ENCODE measurements around the gene ZNF558. TPM values are rescaled to one million over a fixed set of nuclear protein-coding genes. Genes with fewer than 3 reads are reported as not detected.

ZNF558 gene
- total RNA-seq, 1 donor from 2014 or later = 35.6 TPM

Other genes with a start within 250 kb of the ZNF558 start
- gene ADAMTS10, start 221.6 kb downstream of the ZNF558 start, total RNA-seq = 86.5 and 96.2 TPM in 2 replicates
- gene NFILZ, start 201.7 kb downstream of the ZNF558 start, total RNA-seq = not detected in 2 replicates
- not detected in 2 replicates for gene ACTL9, start 133.5 kb downstream of the ZNF558 start, total RNA-seq
- gene OR2Z1, start 110.7 kb downstream of the ZNF558 start, total RNA-seq = not detected in 2 replicates
- not detected in 2 replicates for gene MBD3L1, start 73 bp upstream of the ZNF558 start, total RNA-seq
- not detected in 2 replicates for gene MUC16, start 178.1 kb upstream of the ZNF558 start, total RNA-seq